Umbilical cord (tissue), 2 donors: ENCODE results near the gene MRPL38. TPM values are rescaled to one million over a fixed set of nuclear protein-coding genes. Genes with fewer than 3 reads are reported as not detected.
A peak's percentile ranks its signal among the peaks of the same experiment; 100 is the strongest.
"Not testable (repeated sequence)": the region's sequence is repeated elsewhere in the genome, so short reads cannot be mapped to it uniquely, and the experiment has no call there.

Experiments used
- DNase-seq: peaks from one replicate; pipeline ENCODE4 v3.0.0-alpha.2; 2015; ENCODE audit warnings: low spot score
- total RNA-seq: library from RNA; depleted of rRNA; stranded (reverse); fragments of >200 nt; gene quantifications from one replicate; pipeline ENCODE4 v1.2.3, GENCODE V29; 2014; ENCODE audit warnings: low replicate concordance; ENCODE audit not compliant: insufficient read depth

MRPL38 gene
- total RNA-seq, 1 donor from 2014 or later, result 34.2 TPM

GRCh38 chr17:75855310-75856061, 49.2 kb downstream of the MRPL38 start, which contains the start of gene WBP2:
Gene WBP2 (minus strand): TSS chr17:75855335. CDS start chr17:75855297, 38 bp downstream.
- peak; percentile 100 for DNase-seq

- DNase-seq, result no peak
Measured at GRCh38 chr17:75854881-75855309, 49.8 kb downstream of the MRPL38 start.

GRCh38 chr17:75854101-75854748, 50.5 kb downstream of the MRPL38 start:
- peak; percentile 58 for DNase-seq

GRCh38 chr17:75853433-75853832, 51.3 kb downstream of the MRPL38 start:
- DNase-seq, result no peak

- DNase-seq, result not testable (repeated sequence)
Measured at GRCh38 chr17:75851693-75851991, 53.0 kb downstream of the MRPL38 start.

GRCh38 chr17:75850928-75851692, 53.6 kb downstream of the MRPL38 start:
- no peak for DNase-seq

- no peak for DNase-seq
Measured at GRCh38 chr17:75849724-75850123, 55.0 kb downstream of the MRPL38 start.

- no peak for DNase-seq
Measured at GRCh38 chr17:75849279-75849646, 55.4 kb downstream of the MRPL38 start.

Other genes with a start within 250 kb of the MRPL38 start
- 18.3 TPM for gene RECQL5, start 237.7 kb downstream of the MRPL38 start, total RNA-seq
- 27.4 TPM for gene SAP30BP, start 237.5 kb downstream of the MRPL38 start, total RNA-seq
- gene ITGB4, start 183.4 kb downstream of the MRPL38 start, total RNA-seq, result 28.4 TPM
- 31.5 TPM for gene GALK1, start 139.7 kb downstream of the MRPL38 start, total RNA-seq
- 7.5 TPM for gene UNK, start 120.1 kb downstream of the MRPL38 start, total RNA-seq
- 8.9 TPM for gene UNC13D, start 60.5 kb downstream of the MRPL38 start, total RNA-seq
- 13.7 TPM for gene WBP2, start 49.5 kb downstream of the MRPL38 start, total RNA-seq
- gene TRIM47, start 26.3 kb downstream of the MRPL38 start, total RNA-seq, result 18.8 TPM
- gene TRIM65, start 7.9 kb downstream of the MRPL38 start, total RNA-seq, result 13.0 TPM
- gene FBF1, start 36.2 kb upstream of the MRPL38 start, total RNA-seq, result 6.7 TPM
- gene ACOX1, start 74.3 kb upstream of the MRPL38 start, total RNA-seq, result 53.0 TPM
- not detected for gene TEN1, start 74.4 kb upstream of the MRPL38 start, total RNA-seq
- not detected for gene CDK3, start 96.0 kb upstream of the MRPL38 start, total RNA-seq
- gene EVPL, start 122.4 kb upstream of the MRPL38 start, total RNA-seq, result 13.7 TPM
- 18.3 TPM for gene SRP68, start 167.6 kb upstream of the MRPL38 start, total RNA-seq
- gene GALR2, start 169.9 kb upstream of the MRPL38 start, total RNA-seq, result 6.7 TPM
- 1.7 TPM for gene ZACN, start 174.3 kb upstream of the MRPL38 start, total RNA-seq
- 64.5 TPM for gene EXOC7, start 198.9 kb upstream of the MRPL38 start, total RNA-seq
- gene FOXJ1, start 236.4 kb upstream of the MRPL38 start, total RNA-seq, result 0.48 TPM